Activated CD8-positive, alpha-beta T cell treated with anti-CD3 and anti-CD28 coated beads for 36 hours (primary cell): ENCODE results near the gene SBNO2. TPM values are rescaled to one million over a fixed set of nuclear protein-coding genes. Genes with fewer than 3 reads are reported as not detected.

Experiments used
- ATAC-seq: fragments of 200-7000 bp; cut with Tn5 transposase; one replicate; pipeline ENCODE4 v1.10.0; 2021; ENCODE audit warnings: mild to moderate bottlenecking, moderate library complexity
- CTCF ChIA-PET: fragments of 350-600 bp; sonication (Branson Sonifier 250); formaldehyde crosslinking; loops from one replicate; lab custom pipeline; 2021; ENCODE audit warnings: antibody characterized with exemption; lab: Charles Lee
- POLR2A ChIA-PET: fragments of 350-600 bp; sonication (Branson Sonifier 250); formaldehyde crosslinking; loops from one replicate; lab custom pipeline; 2021; ENCODE audit warnings: antibody characterized with exemption; lab: Charles Lee
- DNase-seq: peaks from one replicate; pipeline ENCODE4 v3.0.0-alpha.2; 2020
- H3K27ac Mint-ChIP-seq: one replicate; pipeline ENCODE4 v1.8.0; 2021; ENCODE audit warnings: mild to moderate bottlenecking, mixed read lengths
- H3K27me3 Mint-ChIP-seq: one replicate; pipeline ENCODE4 v1.8.0; 2021; ENCODE audit warnings: mixed read lengths
- H3K36me3 Mint-ChIP-seq: one replicate; pipeline ENCODE4 v1.8.0; 2021; ENCODE audit warnings: low read depth, mixed read lengths
- H3K4me1 Mint-ChIP-seq: one replicate; pipeline ENCODE4 v1.8.0; 2021; ENCODE audit warnings: low read depth, mixed read lengths
- H3K4me3 Mint-ChIP-seq: one replicate; pipeline ENCODE4 v1.8.0; 2021; ENCODE audit warnings: mild to moderate bottlenecking, moderate library complexity, mixed read lengths
- H3K9me3 Mint-ChIP-seq: one replicate; pipeline ENCODE4 v1.8.0; 2021; ENCODE audit warnings: mixed read lengths
- CTCF ChIP-seq: fragments of 200-600 bp; IDR thresholded peaks from one replicate; pipeline ENCODE4 v1.8.0; 2022; ENCODE audit warnings: antibody characterized with exemption, mild to moderate bottlenecking
- intact Hi-C: fragments of 100-400 bp; cut with micrococcal nuclease; formaldehyde crosslinking; loops from one replicate; pipeline ENCODE4 v1.10.0; 2022
- total RNA-seq, 2 experiments: library from RNA; stranded (reverse); gene quantifications; one replicate each; pipeline ENCODE4 v1.2.3, GENCODE V29; 2021

SBNO2 gene
- total RNA-seq, 2 experiments from 2014 or later = 41.7 to 42.0 TPM

- H3K4me1 Mint-ChIP-seq = peaks cover 27% of the 10 kb centered on the region
- POLR2A ChIA-PET = interaction anchor here (1.0 kb wide), 1 partner anchor 85 kb away, joined by 4 read pairs; the partner anchor contains the start of gene GPX4
- ATAC-seq = peak; percentile 85
- H3K9me3 Mint-ChIP-seq = no peaks in the 10 kb centered on the region
- peak; percentile 76 for DNase-seq
- H3K36me3 Mint-ChIP-seq = no peaks in the 10 kb centered on the region
- intact Hi-C loops = loop anchor here (10.0 kb wide), 1 partner anchor 55 kb away; no protein-coding TSS in a partner anchor
- peak overlapping the region; percentile 80 for H3K27ac Mint-ChIP-seq
- H3K27me3 Mint-ChIP-seq = no peaks in the 10 kb centered on the region
- CTCF ChIA-PET = no interaction called here
- TF ChIP-seq CTCF = no peak
- H3K4me3 Mint-ChIP-seq = no peak overlapping the region
Measured at GRCh38 chr19:1189419-1189818, 15.4 kb upstream of the SBNO2 start.

- DNase-seq (no peak), ATAC-seq (no peak)
- H3K4me1 Mint-ChIP-seq = peaks cover 6% of the 10 kb centered on the region
- TF ChIP-seq CTCF = no peak
- CTCF ChIA-PET = no interaction called here
- no peaks in the 10 kb centered on the region for H3K36me3 Mint-ChIP-seq
- no peaks in the 10 kb centered on the region for H3K9me3 Mint-ChIP-seq
- no peaks in the 10 kb centered on the region for H3K27me3 Mint-ChIP-seq
- no peak overlapping the region for H3K27ac Mint-ChIP-seq
- H3K4me3 Mint-ChIP-seq = no peak overlapping the region
- intact Hi-C loops = loop anchor here (10.0 kb wide), 1 partner anchor 49 kb away; no protein-coding TSS in a partner anchor
- POLR2A ChIA-PET = no interaction called here
Measured at GRCh38 chr19:1183543-1184172, 9.6 kb upstream of the SBNO2 start.

- CTCF ChIA-PET = no interaction called here
- Mint-ChIP-seq H3K4me3 (no peak overlapping the region), H3K27me3 (no peaks in the 10 kb centered on the region), H3K27ac (no peak overlapping the region), H3K36me3 (no peaks in the 10 kb centered on the region), H3K9me3 (no peaks in the 10 kb centered on the region), H3K4me1 (peaks cover 6% of the 10 kb centered on the region)
- ATAC-seq (no peak), DNase-seq (no peak)
- POLR2A ChIA-PET = no interaction called here
- intact Hi-C loops = loop anchor here (10.0 kb wide), 1 partner anchor 48 kb away; no protein-coding TSS in a partner anchor
- TF ChIP-seq CTCF = no peak
Measured at GRCh38 chr19:1182727-1183126, 8.7 kb upstream of the SBNO2 start.

GRCh38 chr19:1182068-1182467 is 8.0 kb upstream of the SBNO2 start:
- CTCF ChIA-PET = no interaction called here
- POLR2A ChIA-PET = interaction anchor here (0.6 to 0.9 kb wide), 2 partner anchors 18 to 69 kb away, joined by 3 read pairs; no protein-coding TSS in a partner anchor
- H3K27ac Mint-ChIP-seq = no peak overlapping the region

More at GRCh38 chr19:1182068-1182467, 8.0 kb upstream of the SBNO2 start:
- H3K4me1 Mint-ChIP-seq = peaks cover 6% of the 10 kb centered on the region
- H3K36me3 Mint-ChIP-seq = no peaks in the 10 kb centered on the region
- ATAC-seq (no peak), DNase-seq (no peak)
- no peaks in the 10 kb centered on the region for H3K9me3 Mint-ChIP-seq
- H3K27me3 Mint-ChIP-seq = no peaks in the 10 kb centered on the region
- TF ChIP-seq CTCF = no peak
- no peak overlapping the region for H3K4me3 Mint-ChIP-seq
- intact Hi-C loops = loop anchor here (10.0 kb wide), 1 partner anchor 47 kb away; no protein-coding TSS in a partner anchor
